ENCODE measurements around the gene C22orf42.
"Not testable (repeated sequence)": the region's sequence is repeated elsewhere in the genome, so short reads cannot be mapped to it uniquely, and the experiment has no call there.

The C22orf42 gene

DNA sequence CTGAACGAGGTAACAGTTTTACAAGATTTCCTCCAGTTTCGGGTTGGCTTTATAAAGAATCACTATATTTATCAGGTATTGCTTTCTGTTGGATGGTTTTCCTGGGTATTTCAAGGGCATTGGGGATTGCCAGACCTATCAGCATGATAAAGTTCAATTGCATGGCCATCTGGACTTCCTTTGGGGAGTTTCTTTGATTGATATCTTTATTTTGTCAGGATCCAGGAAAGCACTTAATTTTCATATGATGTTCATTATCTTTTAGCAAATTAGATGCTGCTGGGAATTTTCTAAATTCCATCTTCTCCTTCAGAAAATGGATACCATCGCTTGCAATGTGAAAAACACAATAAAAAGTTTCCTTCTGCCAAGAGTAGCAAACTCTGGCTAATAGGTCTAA is 24.5 kb upstream of the C22orf42 start:
- no peak for DNase-seq

DNA sequence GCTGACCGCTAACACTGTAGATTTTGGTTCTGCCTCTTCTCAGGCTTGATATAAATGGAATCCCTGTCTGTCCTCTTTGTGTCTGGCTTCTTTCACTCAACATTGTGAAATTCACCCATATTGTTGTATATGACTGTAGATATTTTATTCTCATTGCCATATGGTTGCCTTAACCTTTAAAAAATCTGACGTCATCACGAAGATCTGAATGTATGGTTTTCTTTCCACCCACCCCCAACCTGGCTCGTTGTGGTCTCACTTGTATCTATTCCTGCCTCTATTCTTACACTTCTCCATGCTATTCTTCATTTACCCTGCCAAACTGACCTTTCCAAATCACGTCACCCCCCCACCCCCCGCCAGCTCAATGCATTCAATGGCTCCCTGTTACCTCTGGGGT is 21.9 kb upstream of the C22orf42 start:
- DNase-seq: no peak

DNA sequence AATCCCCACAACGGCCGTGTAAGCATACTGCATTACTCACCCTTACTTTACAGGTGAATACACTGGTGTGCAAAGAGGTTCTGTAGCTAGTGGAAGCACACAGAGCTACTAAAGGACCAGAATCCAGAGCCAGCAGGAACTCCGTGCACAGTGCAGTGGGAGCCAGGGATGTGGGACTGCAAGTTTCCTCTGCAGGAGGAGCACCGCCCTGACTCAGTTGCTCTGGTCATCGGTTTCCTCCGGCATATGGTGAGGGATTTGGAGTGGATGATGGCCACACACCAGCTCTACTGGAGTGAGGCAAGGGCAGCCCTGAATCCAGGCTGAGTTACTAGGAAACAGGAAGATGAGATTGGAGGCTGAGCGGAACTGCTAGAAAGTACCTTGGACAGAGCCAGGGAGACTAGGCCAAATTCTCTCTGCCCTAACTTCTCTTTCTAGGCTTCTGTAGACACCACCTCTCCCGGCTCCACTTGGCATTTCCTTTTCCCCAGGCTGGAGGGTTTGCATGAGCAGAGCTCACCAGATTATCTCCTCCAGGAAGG is 18.2 kb upstream of the C22orf42 start:
- DNase-seq: no peak

DNA sequence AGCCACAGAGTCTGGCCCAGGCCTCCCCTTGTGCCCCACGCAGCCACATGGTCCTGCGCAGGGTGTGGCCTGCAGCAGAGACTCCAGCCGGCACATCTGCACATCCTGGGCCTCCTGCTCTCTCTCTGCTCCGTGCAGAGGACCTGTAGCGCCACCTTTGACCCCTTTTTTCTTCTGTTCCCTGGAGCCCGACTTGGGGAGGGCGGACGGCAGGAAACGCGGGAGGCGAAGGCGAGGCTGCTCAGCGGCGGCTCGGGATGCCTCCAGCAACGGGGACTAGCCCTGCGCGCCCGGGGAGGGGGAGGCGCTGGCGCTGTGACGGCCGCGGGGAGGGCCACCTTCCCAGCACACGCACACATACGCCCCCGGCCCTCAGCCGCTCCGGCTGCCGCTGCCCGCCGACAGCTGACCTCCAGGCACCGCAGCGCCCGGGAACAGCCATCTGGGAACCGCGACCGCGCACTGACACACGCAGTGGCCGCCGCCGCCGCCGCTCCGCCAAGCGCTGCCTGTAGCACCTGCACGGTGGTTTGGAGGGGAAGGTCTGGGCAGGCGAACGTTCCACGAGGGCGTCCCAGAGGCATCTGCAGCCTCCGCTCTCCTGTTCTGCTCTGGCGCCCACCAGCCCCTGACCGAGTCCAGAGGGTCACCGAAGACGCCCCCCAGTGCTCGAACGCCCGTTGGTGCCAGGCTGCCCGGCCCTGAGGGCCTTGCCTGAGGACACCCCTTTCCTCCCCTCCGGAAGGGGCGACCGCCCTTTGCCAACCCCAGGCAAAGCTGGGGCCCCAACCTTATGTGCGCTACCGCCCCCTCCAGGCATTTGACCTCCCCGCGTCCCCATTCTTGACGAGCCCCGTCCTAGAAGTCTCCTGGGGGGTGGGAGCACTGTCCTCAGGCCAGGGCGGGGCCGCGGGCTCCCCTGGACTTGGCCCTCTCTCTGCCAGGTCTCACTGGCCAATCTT is 16.9 kb upstream of the C22orf42 start:
- DNase-seq: no peak

DNA sequence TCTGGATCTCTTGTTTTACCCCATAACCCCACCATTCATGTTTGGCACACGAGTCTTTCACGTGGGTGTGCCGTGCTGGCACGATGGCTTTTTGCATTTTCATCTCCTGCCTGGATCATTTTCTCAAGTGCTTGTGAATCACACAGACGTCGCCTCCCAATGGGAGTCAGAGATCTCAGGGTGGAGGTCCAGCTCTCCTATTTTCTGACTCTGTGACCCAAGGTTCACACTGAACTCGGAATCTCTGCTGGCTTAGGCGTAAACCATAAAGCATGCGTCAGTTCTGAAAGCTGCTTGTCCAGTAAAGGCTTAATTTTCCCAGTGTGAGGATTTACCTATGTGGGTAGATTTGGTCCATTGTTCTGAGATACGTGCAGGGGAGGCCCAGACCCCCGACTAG is 16.0 kb upstream of the C22orf42 start:
- DNase-seq: no peak

DNA sequence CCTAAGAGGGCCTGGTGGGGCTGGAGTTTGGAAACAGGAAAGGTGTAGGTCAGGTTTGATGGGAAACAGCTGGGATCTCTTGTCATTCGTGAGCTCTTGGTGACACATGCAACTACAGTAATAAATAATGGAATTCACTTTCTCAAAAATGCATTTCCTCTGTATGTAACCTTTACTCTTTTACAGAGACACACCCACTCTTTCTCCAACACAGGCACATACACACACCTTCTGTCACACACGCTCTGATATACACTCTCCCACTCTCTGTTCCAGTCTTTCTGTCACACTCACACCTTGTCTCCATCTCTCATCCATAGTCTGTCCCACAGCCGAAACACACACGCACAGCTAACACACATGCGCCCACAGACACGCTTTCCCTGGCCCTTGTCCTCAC is 6.6 kb upstream of the C22orf42 start:
- DNase-seq: no peak

DNA sequence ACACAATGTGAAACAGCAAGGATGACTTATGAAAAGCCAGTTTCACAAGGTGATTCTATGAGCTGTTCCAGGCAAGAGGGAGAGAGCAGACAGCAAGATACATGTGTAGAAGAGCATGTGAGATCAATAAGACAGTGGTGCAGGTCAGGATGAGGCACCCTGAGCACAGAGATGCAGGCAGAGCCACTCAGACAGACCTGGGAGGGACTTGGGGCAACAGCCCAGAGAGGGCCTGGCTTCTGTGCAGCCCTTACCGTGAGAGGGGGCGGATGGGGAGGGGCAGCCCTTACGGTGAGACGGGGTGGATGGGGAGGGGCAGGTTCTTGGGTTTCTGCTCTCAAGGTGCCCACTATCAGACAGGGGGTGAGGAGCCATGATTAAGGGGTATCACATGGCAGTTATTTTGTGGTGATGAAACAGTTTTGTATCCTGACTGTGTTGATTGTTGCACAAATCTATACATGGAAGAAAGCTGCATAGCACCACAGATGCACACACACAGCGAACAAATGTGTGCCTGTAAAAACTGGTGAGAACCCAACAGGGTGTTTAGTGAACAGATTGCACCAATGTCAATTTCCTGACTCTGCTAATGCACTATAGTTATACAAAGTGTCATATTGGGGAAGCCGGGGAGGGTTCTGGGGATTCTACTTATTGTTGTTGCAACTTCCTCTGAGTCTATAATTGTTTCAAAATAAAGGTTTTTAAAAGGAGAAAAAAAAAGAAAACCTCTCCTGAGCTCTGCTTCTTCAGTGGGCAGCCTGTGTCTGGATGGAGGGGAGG is 5.2 kb upstream of the C22orf42 start:
- DNase-seq: no peak

DNA sequence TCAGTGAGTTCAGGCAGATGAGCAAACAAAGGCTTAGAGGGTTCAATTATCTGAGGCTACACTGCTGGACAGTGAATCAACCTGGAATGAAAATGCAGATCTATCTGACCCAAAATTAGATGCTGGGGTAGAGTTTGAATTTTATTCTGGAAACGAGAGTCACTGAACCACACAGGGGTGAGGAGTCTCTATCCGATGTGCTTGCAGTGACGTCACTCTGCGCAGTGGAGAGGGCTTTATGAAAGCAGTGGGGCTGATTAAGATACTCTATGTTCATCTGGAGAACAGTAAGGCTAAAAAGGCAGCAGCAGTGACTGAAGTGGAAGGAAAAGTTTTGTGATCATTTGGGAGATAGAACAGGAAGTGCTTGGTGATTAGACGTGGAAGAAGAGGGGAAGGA is 1.3 kb upstream of the C22orf42 start:
- not testable (repeated sequence) for DNase-seq

DNA sequence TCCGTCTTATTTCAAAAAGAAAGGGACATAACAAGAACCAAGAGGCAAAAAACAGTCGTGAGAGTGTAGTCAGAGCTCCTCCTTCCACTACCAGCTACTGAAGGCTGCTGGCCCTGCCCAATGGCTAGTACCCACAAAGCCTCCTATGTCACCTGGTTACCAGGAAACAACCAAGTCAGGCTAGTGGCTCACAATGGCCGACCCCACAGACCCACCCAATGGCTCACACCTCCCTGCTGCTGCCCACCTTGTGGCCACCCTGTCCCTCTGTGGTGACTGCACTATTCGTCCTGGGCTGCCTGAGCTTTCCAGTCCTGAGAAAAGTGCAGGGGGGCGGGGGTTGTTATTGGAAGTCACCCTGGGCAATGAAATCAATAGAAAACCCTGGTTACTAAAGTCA is 1.5 kb downstream of the C22orf42 start:
- not testable (repeated sequence) for DNase-seq

DNA sequence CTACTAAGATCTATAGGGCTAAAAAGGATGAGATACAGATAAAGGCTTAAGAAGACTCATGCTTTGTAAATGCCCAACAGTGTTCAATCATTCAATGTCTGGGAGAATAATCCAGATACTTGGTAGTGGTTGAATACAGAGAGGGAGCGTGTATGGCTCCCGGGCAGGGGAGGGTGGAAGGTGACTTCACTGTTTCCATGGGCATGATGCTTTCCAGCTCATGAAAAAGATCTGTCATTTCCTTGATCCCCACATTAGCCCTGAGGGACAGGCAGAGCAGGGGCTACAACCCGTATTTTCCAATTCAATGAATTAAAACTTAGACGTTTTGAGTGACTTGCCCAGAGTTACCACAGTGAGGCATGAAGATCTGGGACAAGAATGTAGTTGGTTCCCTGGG is 4.4 kb downstream of the C22orf42 start:
- DNase-seq: not testable (repeated sequence)

DNA sequence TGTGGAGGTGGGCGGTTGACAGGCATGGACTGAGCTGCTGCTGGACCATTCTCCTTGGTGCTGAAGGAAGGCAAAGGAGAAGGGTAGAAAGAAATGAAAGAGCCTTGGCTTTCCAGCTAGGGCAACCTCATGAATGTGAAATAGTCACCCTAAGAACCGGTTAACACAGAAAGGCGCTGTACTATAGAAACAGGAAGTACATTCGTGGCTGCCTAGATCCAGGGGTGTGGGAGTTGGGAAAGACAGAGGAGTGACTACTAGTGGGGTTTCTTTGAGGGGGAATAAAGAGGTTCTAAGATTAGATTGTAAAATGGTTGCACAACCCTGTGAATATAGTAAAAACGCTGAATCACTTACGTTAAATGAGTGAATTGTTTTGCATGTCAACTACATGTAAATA is 7.5 kb downstream of the C22orf42 start:
- not testable (repeated sequence) for DNase-seq

DNA sequence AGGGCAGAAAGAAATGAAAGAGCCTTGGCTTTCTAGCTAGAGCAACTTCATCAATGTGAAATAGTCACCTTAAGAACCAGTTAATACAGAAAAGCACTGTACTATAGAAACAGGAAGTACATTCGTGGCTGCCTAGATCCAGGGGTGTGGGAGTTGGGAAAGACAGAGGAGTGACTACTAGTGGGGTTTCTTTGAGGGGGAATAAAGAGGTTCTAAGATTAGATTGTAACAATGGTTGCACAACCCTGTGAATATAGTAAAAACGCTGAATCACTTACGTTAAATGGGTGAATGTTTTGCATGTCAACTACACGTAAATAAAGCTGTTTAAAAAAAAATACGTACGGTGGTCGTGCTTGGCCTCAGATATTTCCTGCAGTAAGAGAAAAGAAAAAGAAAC is 8.5 kb downstream of the C22orf42 start:
- DNase-seq: not testable (repeated sequence)

DNA sequence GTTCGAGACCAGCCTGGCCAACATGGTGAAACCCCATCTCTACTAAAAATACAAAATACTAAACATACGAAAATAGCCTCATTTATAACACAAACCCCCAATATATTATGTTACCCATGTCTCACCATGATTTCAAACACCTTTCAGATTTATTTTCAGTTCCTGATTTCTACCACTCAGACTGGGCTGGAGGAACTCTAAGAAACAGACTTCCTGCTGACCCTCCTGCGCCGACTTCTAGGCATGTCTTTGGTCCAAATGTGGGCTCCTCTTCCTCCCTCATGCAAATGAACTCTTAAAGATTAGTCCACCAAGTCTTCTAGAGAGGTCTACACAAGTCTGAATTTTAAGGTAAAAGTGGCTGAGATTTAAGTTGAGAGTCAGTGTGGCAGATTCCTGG is 10.7 kb downstream of the C22orf42 start:
- DNase-seq: not testable (repeated sequence)

DNA sequence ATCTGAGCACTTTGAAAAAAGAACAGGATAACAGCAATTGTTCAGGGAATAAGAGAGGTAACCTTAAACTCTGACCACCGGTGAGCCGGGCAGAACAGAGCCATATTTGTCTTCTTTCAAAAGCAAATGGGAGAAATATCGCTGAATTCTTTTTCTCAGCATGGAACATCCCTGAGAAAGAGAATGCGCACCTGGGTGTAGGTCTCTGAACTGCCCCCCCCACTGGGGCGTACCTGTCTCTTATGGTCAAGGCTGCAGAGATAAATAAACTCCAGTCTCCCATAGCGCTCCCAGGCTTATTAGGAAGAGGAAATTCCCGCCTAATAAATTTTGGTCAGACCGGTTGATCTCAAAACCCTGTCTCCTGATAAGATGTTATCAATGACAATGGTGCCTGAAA is 12.0 kb downstream of the C22orf42 start:
- not testable (repeated sequence) for DNase-seq

DNA sequence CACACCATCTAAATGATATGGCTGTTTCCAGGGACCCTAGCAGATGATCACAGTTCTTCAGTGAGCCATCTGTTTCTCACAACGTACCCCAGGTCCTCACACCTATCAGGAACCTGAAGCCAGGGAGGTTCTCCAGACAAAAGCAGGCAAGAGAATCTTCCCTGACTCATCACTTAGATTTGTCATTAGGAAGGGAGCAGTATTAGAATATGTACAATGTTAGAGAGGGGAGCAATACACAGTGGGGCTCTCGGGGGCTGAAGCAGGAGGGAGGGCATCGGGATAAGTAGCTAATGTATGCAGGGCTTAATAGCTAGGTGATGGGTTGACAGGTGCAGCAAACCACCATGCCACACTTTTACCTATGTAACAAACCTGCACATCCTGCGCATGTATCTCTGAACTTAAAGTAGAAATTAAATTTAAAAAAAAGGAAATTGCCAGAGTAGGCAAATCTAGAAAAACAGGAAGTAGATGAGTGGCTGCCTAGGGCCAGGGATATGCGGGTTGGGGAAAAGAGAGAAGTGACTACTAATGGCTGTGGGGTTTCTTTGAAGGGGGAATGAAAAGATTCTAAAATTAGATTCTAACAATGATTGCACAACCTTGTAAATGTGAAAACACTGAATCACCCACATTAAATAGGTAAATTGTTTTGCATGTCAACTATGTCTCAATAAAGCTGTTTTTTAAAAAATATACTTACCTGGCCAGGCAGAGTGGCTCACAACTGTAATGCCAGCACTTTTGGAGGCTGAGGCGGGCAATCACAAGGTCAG is 14.4 kb downstream of the C22orf42 start:
- no peak for DNase-seq

DNA sequence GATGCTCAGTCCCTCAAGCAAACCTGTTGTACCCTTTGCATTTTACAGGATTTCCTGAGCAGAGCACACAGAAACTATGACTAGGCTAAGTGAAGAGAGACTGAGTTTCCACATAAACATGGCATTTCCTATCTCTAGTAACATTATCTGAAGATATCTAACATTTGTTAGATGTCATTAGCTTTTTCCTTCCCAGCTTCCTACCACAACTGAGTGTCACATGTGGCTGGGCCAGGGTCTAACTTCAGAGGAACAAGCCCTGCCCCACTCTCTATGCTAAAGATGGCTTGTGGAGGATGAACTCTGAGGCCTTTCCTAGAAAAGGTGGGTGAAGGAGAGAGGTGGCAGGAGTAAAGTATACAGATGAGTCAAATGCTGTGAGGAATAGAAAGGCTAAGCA is 16.5 kb downstream of the C22orf42 start:
- DNase-seq: no peak

DNA sequence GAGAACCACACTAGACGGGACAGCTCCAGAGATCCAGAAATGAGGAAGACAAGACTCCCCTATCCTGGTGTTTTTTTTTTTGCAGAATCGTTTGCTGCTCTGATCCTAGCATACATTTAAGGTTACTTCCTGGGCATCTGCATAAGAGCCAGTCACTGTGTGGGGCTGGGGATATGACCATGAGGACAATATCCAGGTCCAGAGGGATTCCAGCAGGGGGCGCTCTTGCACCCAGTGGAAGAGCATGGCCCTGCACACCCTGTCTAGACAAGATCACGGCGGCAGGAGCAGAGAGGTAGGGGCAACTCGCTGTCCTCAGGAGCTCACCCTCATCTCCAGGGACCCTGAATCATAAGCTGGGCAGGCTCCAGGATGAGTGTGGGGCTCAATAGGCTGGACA is 18.4 kb downstream of the C22orf42 start:
- not testable (repeated sequence) for DNase-seq

DNA sequence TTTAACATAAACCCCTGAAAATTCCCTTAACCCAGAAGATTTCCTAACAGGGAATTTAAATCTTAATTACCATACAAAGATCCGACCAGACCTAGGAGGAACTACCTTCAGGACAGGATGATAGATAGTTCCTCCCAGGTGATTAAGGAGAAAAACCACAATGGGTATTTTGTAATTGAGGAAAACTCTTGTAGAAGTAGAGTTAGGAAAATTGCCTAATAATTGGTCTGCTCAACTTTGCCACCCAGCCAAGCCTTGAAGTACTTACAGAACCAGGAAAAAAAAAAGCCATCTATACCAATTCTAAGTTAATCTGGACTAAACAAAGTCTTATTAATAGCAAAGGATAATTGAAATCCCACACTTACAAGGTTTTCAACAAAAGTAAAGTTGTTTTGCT is 20.5 kb downstream of the C22orf42 start:
- DNase-seq: not testable (repeated sequence)

DNA sequence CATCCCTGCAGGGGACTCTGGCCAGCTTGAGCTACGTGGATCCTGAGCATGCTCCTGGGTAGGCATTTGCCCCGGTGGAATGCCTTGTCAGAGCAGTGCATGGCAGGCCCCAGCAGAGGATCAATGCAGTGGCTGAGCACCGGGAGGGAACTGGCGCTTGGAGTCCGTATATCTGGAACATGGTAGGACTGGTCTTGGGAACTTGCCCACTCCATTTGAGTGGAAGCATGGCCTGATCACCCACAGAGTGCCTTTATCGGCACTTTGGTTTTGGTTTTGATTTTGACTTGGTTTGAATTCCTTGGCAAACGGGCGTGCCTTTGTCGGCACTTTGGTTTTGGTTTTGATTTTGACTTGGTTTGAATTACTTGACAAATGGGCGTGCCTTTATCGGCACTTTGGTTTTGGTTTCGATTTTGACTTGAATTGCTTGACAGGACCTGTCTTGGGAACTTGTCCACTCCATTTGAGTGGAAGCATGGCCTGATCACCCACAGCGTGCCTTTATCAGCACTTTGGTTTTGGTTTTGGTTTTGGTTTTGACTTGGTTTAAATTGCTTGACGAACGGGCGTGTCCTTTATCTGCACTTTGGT is 21.3 kb downstream of the C22orf42 start:
- DNase-seq: not testable (repeated sequence)

DNA sequence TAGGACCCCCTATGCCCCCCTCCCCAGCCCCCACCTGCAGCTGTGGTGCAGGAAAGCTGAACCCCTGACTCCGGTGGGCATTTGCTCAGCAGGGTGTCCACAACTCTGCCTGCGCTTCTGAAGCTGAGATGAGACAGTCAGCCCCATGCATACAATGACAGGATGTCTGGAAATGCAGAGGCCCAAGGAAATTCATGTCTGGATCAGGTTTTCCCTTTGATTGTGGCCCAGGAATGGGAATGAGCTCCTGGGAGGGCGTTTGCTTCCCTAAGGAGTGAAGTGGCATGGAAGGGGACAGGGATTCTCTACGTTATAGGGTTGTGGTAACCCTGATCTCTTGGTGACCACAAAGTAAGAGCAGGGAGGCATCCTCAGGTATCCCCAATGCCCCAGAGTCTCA is 22.2 kb downstream of the C22orf42 start:
- not testable (repeated sequence) for DNase-seq

DNA sequence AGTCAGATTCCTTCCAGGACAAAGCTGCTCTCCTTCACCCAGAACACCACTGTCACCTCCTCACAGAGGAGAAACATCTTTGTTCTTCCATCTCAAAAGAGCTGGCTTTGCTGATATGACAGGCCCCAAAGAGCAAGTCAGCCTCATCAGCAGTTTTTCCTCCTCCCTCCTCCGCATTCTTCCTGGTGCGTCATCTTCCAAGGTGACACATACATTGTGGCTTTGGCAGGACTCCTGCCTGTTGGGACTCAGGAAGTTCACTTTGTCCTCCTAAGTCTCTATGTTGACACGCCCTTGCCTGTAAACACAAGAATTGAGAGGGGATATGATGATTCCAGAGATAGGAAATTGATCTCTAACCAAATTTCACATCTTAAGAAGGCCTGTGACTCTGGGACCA is 23.1 kb downstream of the C22orf42 start:
- DNase-seq: not testable (repeated sequence)

DNA sequence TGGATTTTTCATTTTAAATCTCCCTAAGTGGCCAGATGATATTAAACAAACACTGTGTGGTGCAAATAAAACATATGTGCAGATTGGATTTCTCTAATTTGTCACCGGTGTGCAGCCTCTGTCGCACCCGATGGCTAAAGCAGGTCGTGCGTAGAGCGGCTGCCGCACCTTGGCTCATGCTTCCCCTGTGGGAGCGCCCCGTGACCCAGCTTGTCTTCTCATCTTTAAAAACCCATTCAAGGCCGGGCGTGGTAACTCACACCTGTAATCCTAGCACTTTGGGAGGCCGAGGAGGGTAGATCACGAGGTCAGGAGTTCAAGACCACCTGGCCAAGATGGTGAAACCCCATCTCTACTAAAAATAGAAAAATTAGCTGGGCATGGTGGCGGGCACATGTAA is 24.3 kb downstream of the C22orf42 start:
- DNase-seq: not testable (repeated sequence)

Data from NCI-H524 treated with DMSO at 0.1 percent for 48 hours (cell line).